ENCODE results near the gene HOXC6. TPM values are rescaled to one million over a fixed set of nuclear protein-coding genes. Genes with fewer than 3 reads are reported as not detected.

HOXC6 gene
- total and polyA plus RNA-seq, 2 experiments from 2014 or later: not detected

DNA sequence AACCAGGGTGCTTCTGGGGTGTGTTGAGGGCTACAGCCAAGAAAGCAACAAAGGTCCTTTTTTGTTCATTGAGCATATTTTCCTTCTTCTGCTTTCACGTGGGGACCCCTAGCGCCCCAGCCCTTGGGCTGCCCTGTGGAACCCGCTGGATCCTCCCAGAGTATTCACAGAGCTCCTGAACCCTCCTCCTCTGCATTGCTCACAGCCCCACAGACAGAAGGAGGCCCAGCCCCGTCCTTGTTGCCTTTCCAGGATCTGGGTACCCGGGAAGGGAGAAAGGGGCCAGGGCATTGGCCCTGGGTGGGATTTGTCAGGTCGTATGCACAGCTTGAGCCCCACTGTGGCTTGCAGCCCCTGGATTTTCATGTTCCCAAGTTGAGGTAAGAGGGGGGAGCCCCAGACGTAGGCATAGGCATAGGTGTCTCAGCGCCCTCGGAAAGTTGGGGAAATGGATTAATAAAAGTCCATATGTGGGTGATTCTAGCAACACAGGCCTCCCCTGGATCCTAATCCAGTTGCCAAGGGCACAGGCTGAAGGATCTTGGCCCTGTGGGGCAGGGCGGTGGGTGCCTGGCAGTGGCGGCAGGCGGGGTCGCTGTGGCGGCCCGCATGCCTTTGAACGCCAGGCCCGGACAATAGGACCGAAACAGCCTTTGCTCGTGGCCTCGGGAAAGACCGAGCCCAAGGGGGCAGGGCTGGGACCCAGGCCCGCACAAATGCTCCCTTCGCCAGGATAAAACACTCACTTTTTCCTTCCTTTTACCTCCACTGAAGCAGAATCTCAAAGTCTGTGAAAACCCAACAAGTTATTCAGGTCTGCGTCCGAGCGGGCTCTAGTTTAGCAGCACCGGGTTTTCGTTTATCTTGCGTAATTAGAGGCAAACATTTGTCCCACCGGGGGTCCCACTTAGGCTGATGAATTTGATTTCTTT lies 46.3 kb upstream of the HOXC6 start:
- no peak for DNase-seq (ENCODE audit: low read depth in 1 of 2, low spot score in 1 of 2)
- no peak overlapping the region for H3K27ac ChIP-seq

DNA sequence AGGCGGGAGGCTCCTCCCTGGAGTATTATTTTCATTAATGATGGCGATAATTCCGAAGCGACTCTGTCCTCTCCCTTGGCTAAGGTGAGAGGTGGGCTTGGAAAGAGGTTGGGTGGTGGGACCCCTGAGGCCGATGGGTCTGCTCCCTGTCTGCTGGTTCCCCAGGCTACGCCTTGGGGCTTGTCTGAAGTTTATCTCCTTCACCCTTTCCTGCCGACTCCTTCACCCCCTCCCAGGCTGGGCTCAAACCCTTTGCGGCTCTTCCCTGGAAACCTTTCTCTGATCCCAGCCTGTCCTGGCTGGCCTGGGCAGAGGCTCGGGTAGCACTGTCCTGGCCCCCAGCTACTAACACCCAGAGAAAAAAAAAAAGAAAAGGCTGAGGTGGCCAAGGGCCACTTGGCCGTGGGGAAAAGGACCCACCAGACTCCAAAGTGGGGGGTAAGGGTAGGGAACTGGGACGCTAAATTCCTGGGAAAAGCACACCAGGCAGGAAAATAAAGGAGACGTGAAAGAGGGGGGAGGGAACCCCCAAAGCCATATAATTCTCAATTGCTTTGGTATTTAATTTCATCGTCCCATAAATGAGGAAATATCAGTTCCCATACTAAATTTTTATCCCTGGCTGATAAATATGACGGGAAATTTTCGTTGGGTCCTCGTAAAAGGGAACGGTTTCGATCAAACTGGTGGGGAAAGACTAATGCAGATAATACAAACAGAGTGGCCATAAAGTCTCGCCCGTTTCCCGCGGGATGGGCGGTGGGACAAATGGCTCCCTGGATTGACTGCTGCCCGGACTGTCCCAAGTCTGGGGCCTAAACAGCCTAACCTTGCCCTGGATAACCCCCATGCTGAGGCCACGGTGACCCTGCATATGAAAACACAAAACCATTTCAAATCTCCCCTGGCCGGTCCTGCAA lies 45.3 kb upstream of the HOXC6 start:
- H3K4me1 ChIP-seq (ENCODE audit: low read depth): no peaks in the 10 kb centered on the region
- no peaks in the 10 kb centered on the region for H3K9me3 ChIP-seq (ENCODE audit: low read depth)
- H3K4me3 ChIP-seq: no peak overlapping the region
- H3K36me3 ChIP-seq: no peaks in the 10 kb centered on the region
- no peak overlapping the region for H3K27ac ChIP-seq
- TF ChIP-seq, protein P1, sequence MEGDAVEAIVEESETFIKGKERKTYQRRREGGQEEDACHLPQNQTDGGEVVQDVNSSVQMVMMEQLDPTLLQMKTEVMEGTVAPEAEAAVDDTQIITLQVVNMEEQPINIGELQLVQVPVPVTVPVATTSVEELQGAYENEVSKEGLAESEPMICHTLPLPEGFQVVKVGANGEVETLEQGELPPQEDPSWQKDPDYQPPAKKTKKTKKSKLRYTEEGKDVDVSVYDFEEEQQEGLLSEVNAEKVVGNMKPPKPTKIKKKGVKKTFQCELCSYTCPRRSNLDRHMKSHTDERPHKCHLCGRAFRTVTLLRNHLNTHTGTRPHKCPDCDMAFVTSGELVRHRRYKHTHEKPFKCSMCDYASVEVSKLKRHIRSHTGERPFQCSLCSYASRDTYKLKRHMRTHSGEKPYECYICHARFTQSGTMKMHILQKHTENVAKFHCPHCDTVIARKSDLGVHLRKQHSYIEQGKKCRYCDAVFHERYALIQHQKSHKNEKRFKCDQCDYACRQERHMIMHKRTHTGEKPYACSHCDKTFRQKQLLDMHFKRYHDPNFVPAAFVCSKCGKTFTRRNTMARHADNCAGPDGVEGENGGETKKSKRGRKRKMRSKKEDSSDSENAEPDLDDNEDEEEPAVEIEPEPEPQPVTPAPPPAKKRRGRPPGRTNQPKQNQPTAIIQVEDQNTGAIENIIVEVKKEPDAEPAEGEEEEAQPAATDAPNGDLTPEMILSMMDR (IDR thresholded peaks at IDR 0.05; ENCODE audit: low read depth, low read length): no peak
- no peak for DNase-seq (ENCODE audit: low read depth in 1 of 2, low spot score in 1 of 2)
- H3K27me3 ChIP-seq: peaks cover 100% of the 10 kb centered on the region

More for the DNA sequence above, 46.3 kb upstream of the HOXC6 start:
- Histone ChIP-seq H3K4me3 (no peak overlapping the region), H3K9me3 (ENCODE audit: low read depth) (no peaks in the 10 kb centered on the region), H3K36me3 (no peaks in the 10 kb centered on the region), H3K27me3 (peaks cover 100% of the 10 kb centered on the region), H3K4me1 (ENCODE audit: low read depth) (no peaks in the 10 kb centered on the region)
- TF ChIP-seq, protein P1 (IDR thresholded peaks at IDR 0.05; ENCODE audit: low read depth, low read length): no peak

DNA sequence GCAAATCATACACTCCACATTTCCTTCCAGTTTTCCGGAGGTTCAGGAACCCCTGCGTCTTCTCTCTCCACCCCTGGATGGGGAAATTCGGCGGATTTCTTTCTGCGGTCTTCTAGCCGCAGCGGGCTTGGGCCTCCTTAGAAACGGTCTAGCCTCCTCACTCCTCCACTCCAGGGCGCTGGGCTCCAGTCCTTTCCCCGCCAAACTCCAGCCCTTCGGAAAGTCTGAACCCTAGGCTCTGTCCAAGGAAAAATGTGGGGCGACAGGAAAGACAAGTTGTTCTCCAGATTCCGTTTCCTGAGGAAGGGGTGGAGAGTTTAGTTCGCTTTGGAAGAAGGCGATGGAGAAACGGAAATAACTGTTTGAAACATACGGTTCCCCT lies 44.7 kb upstream of the HOXC6 start:
- peaks cover 100% of the 10 kb centered on the region for H3K27me3 ChIP-seq
- no peaks in the 10 kb centered on the region for H3K9me3 ChIP-seq (ENCODE audit: low read depth)
- TF ChIP-seq, protein P1 (IDR thresholded peaks at IDR 0.05; ENCODE audit: low read depth, low read length): no peak
- no peaks in the 10 kb centered on the region for H3K4me1 ChIP-seq (ENCODE audit: low read depth)
- H3K36me3 ChIP-seq: no peaks in the 10 kb centered on the region
- no peak for DNase-seq (ENCODE audit: low read depth in 1 of 2, low spot score in 1 of 2)
- H3K27ac ChIP-seq: no peak overlapping the region
- H3K4me3 ChIP-seq: no peak overlapping the region

DNA sequence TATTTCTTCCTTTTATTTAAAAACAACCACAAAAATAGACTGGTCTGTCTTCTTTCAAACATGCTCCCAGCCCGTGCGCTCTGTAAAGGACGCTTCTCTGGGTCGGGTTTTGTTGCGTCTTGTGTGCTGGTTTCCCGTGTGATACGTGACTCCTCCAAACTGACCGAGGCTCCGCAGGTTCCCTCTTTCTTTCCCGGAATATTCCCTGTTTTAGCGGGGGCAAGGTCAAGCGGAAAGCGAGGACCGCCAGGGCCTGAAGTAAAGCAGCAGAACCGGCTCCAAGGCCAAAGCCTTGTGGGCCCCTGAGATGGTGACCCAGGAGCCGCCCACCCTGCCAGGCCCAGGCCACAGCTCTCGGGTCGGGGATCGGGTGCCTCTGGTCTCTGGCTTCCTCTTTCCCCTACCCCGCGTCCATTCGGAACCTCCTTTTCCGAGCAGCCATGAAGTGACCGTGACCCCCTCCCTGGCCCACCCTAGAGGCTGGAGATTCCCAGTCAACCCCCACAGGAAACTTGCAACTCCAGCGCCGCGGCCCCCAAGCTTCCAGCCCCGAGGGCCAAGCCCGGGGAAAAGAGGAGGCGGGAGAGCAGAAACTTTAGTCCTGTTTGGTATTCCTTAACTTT lies 44.2 kb upstream of the HOXC6 start:
- Histone ChIP-seq H3K27ac (no peak overlapping the region), H3K4me1 (ENCODE audit: low read depth) (no peaks in the 10 kb centered on the region), H3K36me3 (no peaks in the 10 kb centered on the region), H3K9me3 (ENCODE audit: low read depth) (no peaks in the 10 kb centered on the region), H3K4me3 (no peak overlapping the region), H3K27me3 (peaks cover 100% of the 10 kb centered on the region)
- TF ChIP-seq, protein P1 (IDR thresholded peaks at IDR 0.05; ENCODE audit: low read depth, low read length): no peak
- no peak for DNase-seq (ENCODE audit: low read depth in 1 of 2, low spot score in 1 of 2)

Data from cardiac muscle cell (in vitro differentiated cells and primary cell).